H9 (cell line): Measurements from ENCODE around the gene ZNF451. TPM values are rescaled to one million over a fixed set of nuclear protein-coding genes. Genes with fewer than 3 reads are reported as not detected.

ENCODE experiments used
- DNase-seq: peaks from one replicate; pipeline ENCODE4 v3.0.0-alpha.2; 2017
- H2AFZ ChIP-seq: one replicate; pipeline ENCODE4 v1.6.1; 2013; ENCODE audit warnings: mild to moderate bottlenecking, low read length, control low read depth, moderate library complexity
- H2AK5ac ChIP-seq: 2 replicates; pipeline ENCODE4 v1.6.1; 2013; ENCODE audit warnings: low read length, control low read depth, mixed read lengths; ENCODE audit not compliant: insufficient read length
- H2BK120ac ChIP-seq: one replicate; pipeline ENCODE4 v1.6.1; 2013; ENCODE audit warnings: low read depth, mild to moderate bottlenecking, low read length, control low read depth, inconsistent platforms; ENCODE audit not compliant: poor library complexity, severe bottlenecking
- H2BK12ac ChIP-seq: 2 replicates; pipeline ENCODE4 v1.6.1; 2013; ENCODE audit warnings: low read length, control low read depth, mixed read lengths, low read depth; ENCODE audit not compliant: insufficient read length
- H2BK15ac ChIP-seq: 2 replicates; pipeline ENCODE4 v1.6.1; 2013; ENCODE audit warnings: low read depth, low read length, control low read depth
- H2BK20ac ChIP-seq: one replicate; pipeline ENCODE4 v1.6.1; 2013; ENCODE audit warnings: low read depth, mild to moderate bottlenecking, low read length, control low read depth, inconsistent platforms; ENCODE audit not compliant: poor library complexity, severe bottlenecking
- H2BK5ac ChIP-seq: 2 replicates; pipeline ENCODE4 v1.6.1; 2013; ENCODE audit warnings: low read length, control low read depth, mixed read lengths; ENCODE audit not compliant: insufficient read length
- H3K14ac ChIP-seq: 2 replicates; pipeline ENCODE4 v1.6.1; 2013; ENCODE audit warnings: low read length, control low read depth; ENCODE audit not compliant: insufficient read depth
- H3K18ac ChIP-seq: 2 replicates; pipeline ENCODE4 v1.6.1; 2013; ENCODE audit warnings: low read depth, mild to moderate bottlenecking, mixed read lengths, low read length, control low read depth; ENCODE audit not compliant: insufficient read length
- H3K23ac ChIP-seq: 2 replicates; pipeline ENCODE4 v1.6.1; 2013; ENCODE audit warnings: low read length, control low read depth, mixed read lengths, low read depth; ENCODE audit not compliant: insufficient read length
- H3K23me2 ChIP-seq: 2 replicates; pipeline ENCODE4 v1.6.1; 2013; ENCODE audit warnings: low read depth, mild to moderate bottlenecking, mixed read lengths, low read length, control low read depth; ENCODE audit not compliant: insufficient read length, poor library complexity, severe bottlenecking
- H3K27ac ChIP-seq: 2 replicates; pipeline ENCODE4 v1.5.1; 2013; ENCODE audit warnings: low read length, control low read depth, mixed read lengths, low read depth; ENCODE audit not compliant: insufficient read length
- H3K27me3 ChIP-seq: 2 replicates; pipeline ENCODE4 v1.6.1; 2013; ENCODE audit warnings: low read length, control low read depth, inconsistent platforms; ENCODE audit not compliant: insufficient read depth
- H3K4ac ChIP-seq: 2 replicates; pipeline ENCODE4 v1.6.1; 2013; ENCODE audit warnings: low read depth, mild to moderate bottlenecking, control low read depth, inconsistent platforms, low read length, moderate library complexity
- H3K4me1 ChIP-seq: 2 replicates; pipeline ENCODE4 v1.6.1; 2013; ENCODE audit warnings: low read length, control low read depth, inconsistent platforms; ENCODE audit not compliant: insufficient read depth
- H3K4me2 ChIP-seq: 2 replicates; pipeline ENCODE4 v1.6.1; 2013; ENCODE audit warnings: low read length, control low read depth, mixed read lengths; ENCODE audit not compliant: insufficient read length, insufficient read depth
- H3K56ac ChIP-seq: 2 replicates; pipeline ENCODE4 v1.6.1; 2013; ENCODE audit warnings: low read depth, mild to moderate bottlenecking, mixed read lengths, low read length, control low read depth; ENCODE audit not compliant: insufficient read length
- H3K79me1 ChIP-seq: 2 replicates; pipeline ENCODE4 v1.6.1; 2013; ENCODE audit warnings: low read depth, mild to moderate bottlenecking, moderate library complexity, low read length, control low read depth, inconsistent platforms; ENCODE audit not compliant: insufficient read depth, poor library complexity, severe bottlenecking
- H3K79me2 ChIP-seq: 2 replicates; pipeline ENCODE4 v1.6.1; 2013; ENCODE audit warnings: low read length, control low read depth, inconsistent platforms; ENCODE audit not compliant: insufficient read depth
- H3K9ac ChIP-seq: 2 replicates; pipeline ENCODE4 v1.6.1; 2013; ENCODE audit warnings: low read length, control low read depth, mixed read lengths; ENCODE audit not compliant: insufficient read length; ENCODE audit errors: extremely low read depth
- H3K9me3 ChIP-seq: one replicate; pipeline ENCODE4 v1.6.1; 2013; ENCODE audit warnings: low read depth, low read length, inconsistent platforms; ENCODE audit not compliant: control insufficient read depth
- H3T11ph ChIP-seq: one replicate; pipeline ENCODE4 v1.6.1; 2013; ENCODE audit warnings: mild to moderate bottlenecking, low read length, control low read depth, inconsistent platforms
- H4K20me1 ChIP-seq: one replicate; pipeline ENCODE4 v1.6.1; 2013; ENCODE audit not compliant: control insufficient read depth, insufficient read length, insufficient read depth
- H4K5ac ChIP-seq: 2 replicates; pipeline ENCODE4 v1.6.1; 2013; ENCODE audit warnings: low read depth, mild to moderate bottlenecking, mixed read lengths, low read length, control low read depth; ENCODE audit not compliant: insufficient read length
- H4K8ac ChIP-seq: replicated peaks from 2 replicates; pipeline ENCODE4 v1.6.1; 2013; ENCODE audit warnings: low read length, control low read depth, mixed read lengths, low read depth; ENCODE audit not compliant: insufficient read length
- H4K91ac ChIP-seq: 2 replicates; pipeline ENCODE4 v1.6.1; 2013; ENCODE audit warnings: low read depth, mild to moderate bottlenecking, moderate library complexity, mixed read lengths, low read length, control low read depth; ENCODE audit not compliant: insufficient read length
- H3K27ac Mint-ChIP-seq, 3 experiments: 2 replicates in 2 of 3; 3 replicates in 1 of 3; pipeline ENCODE4 v1.8.0; 2020 to 2021; ENCODE audit warnings: mixed read lengths in 3 of 3, mild to moderate bottlenecking in 1 of 3, moderate library complexity in 1 of 3
- H3K27me3 Mint-ChIP-seq: 2 replicates; pipeline ENCODE4 v1.8.0; 2021; ENCODE audit warnings: low read depth, mild to moderate bottlenecking, moderate library complexity, mixed read lengths
- H3K36me3 Mint-ChIP-seq, 3 experiments: 2 replicates in 2 of 3; 3 replicates in 1 of 3; pipeline ENCODE4 v1.8.0; 2020 to 2021; ENCODE audit warnings: low read depth in 3 of 3, mixed read lengths in 3 of 3; ENCODE audit not compliant: insufficient read depth in 1 of 3
- H3K4me1 Mint-ChIP-seq, 2 experiments: 2 replicates each; pipeline ENCODE4 v1.8.0; 2020; ENCODE audit warnings: mixed read lengths in 2 of 2
- H3K4me3 Mint-ChIP-seq, 2 experiments: 2 replicates in 1 of 2; 3 replicates in 1 of 2; pipeline ENCODE4 v1.8.0; 2020 to 2021; ENCODE audit warnings: mild to moderate bottlenecking in 2 of 2, mixed read lengths in 2 of 2, moderate library complexity in 1 of 2
- H3K9me3 Mint-ChIP-seq, 2 experiments: 2 replicates in 1 of 2; 3 replicates in 1 of 2; pipeline ENCODE4 v1.8.0; 2020; ENCODE audit warnings: mild to moderate bottlenecking in 2 of 2, mixed read lengths in 2 of 2, moderate library complexity in 1 of 2
- WGBS: extraction: QIAGEN DNeasy Blood & Tissue Kit; methylation state at CpG from one replicate; pipeline ENCODE4 v1.1.7; 2013; ENCODE audit warnings: missing lambda C conversion rate, low lambda C conversion rate, mixed read lengths; ENCODE audit not compliant: insufficient read length; ENCODE audit errors: extremely low coverage; 5-methylcytosine and 5-hydroxymethylcytosine counted together
- total RNA-seq: library from RNA; stranded (reverse); gene quantifications from 2 replicates; pipeline ENCODE4 v1.2.1, GENCODE V29; 2021
- TF ChIP-seq, protein P1 (sequence below): fragments of 200-600 bp; sonication (generic); conservative IDR thresholded peaks from 3 replicates; pipeline ENCODE4 v1.8.0; 2021; ENCODE audit warnings: antibody characterized with exemption, mild to moderate bottlenecking

Gene ZNF451
- total RNA-seq, 1 experiment from 2014 or later: 71.2 TPM

GRCh38 chr6:57162516-57162915 is 72.5 kb downstream of the ZNF451 start:
- TF ChIP-seq, protein P1, sequence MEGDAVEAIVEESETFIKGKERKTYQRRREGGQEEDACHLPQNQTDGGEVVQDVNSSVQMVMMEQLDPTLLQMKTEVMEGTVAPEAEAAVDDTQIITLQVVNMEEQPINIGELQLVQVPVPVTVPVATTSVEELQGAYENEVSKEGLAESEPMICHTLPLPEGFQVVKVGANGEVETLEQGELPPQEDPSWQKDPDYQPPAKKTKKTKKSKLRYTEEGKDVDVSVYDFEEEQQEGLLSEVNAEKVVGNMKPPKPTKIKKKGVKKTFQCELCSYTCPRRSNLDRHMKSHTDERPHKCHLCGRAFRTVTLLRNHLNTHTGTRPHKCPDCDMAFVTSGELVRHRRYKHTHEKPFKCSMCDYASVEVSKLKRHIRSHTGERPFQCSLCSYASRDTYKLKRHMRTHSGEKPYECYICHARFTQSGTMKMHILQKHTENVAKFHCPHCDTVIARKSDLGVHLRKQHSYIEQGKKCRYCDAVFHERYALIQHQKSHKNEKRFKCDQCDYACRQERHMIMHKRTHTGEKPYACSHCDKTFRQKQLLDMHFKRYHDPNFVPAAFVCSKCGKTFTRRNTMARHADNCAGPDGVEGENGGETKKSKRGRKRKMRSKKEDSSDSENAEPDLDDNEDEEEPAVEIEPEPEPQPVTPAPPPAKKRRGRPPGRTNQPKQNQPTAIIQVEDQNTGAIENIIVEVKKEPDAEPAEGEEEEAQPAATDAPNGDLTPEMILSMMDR: no peak
- Histone ChIP-seq H4K20me1 (no peaks in the 10 kb centered on the region), H3T11ph (no peak overlapping the region), H2BK5ac (no peak overlapping the region), H3K4ac (no peak overlapping the region), H2BK15ac (no peak overlapping the region), H4K8ac (no peak overlapping the region), H3K27ac (no peak overlapping the region), H2BK20ac (no peak overlapping the region), H2BK12ac (no peak overlapping the region), H3K79me2 (no peaks in the 10 kb centered on the region), H2AFZ (no peak overlapping the region), H3K9me3 (no peaks in the 10 kb centered on the region), H2AK5ac (no peak overlapping the region), H3K27me3 (no peaks in the 10 kb centered on the region), H2BK120ac (no peak overlapping the region), H3K14ac (no peak overlapping the region), H3K4me2 (no peak overlapping the region), H3K4me1 (no peaks in the 10 kb centered on the region), H3K79me1 (no peaks in the 10 kb centered on the region), H4K5ac (no peak overlapping the region), H3K56ac (no peak overlapping the region), H3K23ac (no peak overlapping the region), H3K9ac (no peak overlapping the region), H3K23me2 (no peaks in the 10 kb centered on the region), H3K18ac (no peak overlapping the region), H4K91ac (no peak overlapping the region)
- Mint-ChIP-seq H3K36me3 (peaks cover 27 to 36% (median 36%) of the 10 kb centered on the region in 3 experiments), H3K4me3 (no peak overlapping the region), H3K27me3 (no peaks in the 10 kb centered on the region), H3K27ac (no peak overlapping the region), H3K4me1 (no peaks in the 10 kb centered on the region), H3K9me3 (peaks cover 5 to 15% of the 10 kb centered on the region in 2 experiments; a peak in 4 of 5 replicates)
- no peak for DNase-seq
- WGBS: no CpG with 5 or more reads among the region's 3 CpGs
